PC-9 (cell line): ENCODE results near the gene FBXO24.

Experiments used
- EZH2 ChIP-seq: fragments of 200-600 bp; sonication (generic); IDR thresholded peaks from 2 replicates; pipeline ENCODE4 v1.8.0; 2017; ENCODE audit warnings: antibody characterized with exemption, low read depth
- TF ChIP-seq, protein P1 (sequence below): fragments of 200-600 bp; sonication (generic); conservative IDR thresholded peaks from 2 replicates; pipeline ENCODE4 v1.6.1; 2017; ENCODE audit warnings: mixed run types, antibody characterized with exemption, mild to moderate bottlenecking, moderate library complexity

DNA sequence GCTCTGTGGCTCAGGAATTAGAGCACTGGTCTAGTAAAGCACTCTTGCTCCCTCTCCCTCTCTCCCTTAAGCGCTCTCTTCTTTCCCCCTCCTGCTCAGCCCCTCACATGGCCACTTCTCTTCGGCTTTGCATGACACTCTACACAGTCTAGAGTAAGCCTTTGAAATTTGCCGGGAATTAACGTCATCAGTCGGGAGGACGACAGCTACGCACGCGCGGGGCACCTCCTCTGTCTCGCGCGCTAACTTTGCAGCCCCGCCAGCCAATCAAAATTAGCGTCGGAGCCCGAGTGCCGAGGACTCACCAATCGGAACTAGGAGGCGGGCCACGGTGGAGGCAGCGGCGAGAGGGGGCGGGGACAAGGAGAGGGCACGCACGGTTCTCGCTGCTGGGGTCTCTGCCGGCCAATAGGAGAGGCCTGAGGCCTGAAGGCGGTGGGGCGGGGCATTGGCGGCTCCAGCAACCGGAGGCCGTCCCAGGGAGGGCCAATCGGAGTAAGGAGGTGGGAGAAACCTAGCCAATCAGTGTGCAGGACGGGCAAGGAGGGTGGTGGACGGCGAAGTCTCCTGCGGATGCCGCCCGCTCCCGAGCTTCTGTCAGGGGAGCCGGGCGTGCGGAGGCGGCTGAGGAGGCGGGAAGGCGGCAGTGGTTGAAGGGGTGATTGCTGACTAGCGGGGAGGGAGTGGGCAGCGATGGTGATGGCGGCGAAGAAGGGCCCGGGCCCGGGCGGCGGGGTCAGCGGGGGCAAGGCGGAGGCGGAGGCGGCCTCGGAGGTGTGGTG is 47.3 kb upstream of the FBXO24 start, which contains the start of gene AGFG2:
- TF ChIP-seq, protein P1, sequence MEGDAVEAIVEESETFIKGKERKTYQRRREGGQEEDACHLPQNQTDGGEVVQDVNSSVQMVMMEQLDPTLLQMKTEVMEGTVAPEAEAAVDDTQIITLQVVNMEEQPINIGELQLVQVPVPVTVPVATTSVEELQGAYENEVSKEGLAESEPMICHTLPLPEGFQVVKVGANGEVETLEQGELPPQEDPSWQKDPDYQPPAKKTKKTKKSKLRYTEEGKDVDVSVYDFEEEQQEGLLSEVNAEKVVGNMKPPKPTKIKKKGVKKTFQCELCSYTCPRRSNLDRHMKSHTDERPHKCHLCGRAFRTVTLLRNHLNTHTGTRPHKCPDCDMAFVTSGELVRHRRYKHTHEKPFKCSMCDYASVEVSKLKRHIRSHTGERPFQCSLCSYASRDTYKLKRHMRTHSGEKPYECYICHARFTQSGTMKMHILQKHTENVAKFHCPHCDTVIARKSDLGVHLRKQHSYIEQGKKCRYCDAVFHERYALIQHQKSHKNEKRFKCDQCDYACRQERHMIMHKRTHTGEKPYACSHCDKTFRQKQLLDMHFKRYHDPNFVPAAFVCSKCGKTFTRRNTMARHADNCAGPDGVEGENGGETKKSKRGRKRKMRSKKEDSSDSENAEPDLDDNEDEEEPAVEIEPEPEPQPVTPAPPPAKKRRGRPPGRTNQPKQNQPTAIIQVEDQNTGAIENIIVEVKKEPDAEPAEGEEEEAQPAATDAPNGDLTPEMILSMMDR: no peak
- TF ChIP-seq EZH2: no peak
